ENCODE results near the gene MAGT1. TPM values are rescaled to one million over a fixed set of nuclear protein-coding genes. Genes with fewer than 3 reads are reported as not detected.
"Not testable (repeated sequence)": the region's sequence is repeated elsewhere in the genome, so short reads cannot be mapped to it uniquely, and the experiment has no call there.

Gene MAGT1
- total and polyA plus RNA-seq, 3 donors from 2014 or later = 25.0 to 31.2 (median 29.1) TPM

DNA sequence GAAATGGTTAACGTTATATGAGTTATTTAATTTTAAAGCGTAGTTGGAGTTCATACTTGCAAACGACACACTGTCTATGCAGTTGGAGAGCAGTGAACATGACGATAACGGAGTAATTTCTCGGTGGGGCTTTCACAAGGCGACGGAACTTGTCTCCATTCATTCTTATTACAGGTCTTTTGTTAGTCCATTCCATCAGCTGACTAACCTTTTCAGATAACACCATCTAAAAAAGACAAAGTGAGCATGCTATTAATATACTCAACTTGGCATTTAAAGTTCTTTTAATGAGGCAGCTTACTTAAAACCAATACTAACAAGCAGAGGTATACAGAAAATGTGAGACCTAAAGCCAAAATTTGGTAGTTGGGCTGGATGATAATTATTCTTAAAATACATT, 19.9 kb downstream of the MAGT1 start:
- intact Hi-C loops (cut with DNase I; ENCODE audit: low total_unique reads) = no loop called here
- Histone ChIP-seq H3K9me3 (no peaks in the 10 kb centered on the region), H3K4me1 (no peaks in the 10 kb centered on the region), H3K27ac (no peak overlapping the region), H3K4me3 (no peak overlapping the region), H3K36me3 (ENCODE audit: low read depth, missing control alignments) (no peaks in the 10 kb centered on the region), H3K27me3 (no peaks in the 10 kb centered on the region)
- no peak for DNase-seq
- no peak for TF ChIP-seq POLR2A (IDR thresholded peaks at IDR 0.05)
- TF ChIP-seq CTCF (IDR thresholded peaks at IDR 0.05) = no peak
- 96 to 97% methylated on average over 8 of the region's 8 CpGs for WGBS, 2 donors

- H3K9me3 ChIP-seq; intact Hi-C loops (cut with DNase I; ENCODE audit: low total_unique reads); H3K27ac ChIP-seq; H3K4me3 ChIP-seq; H3K36me3 ChIP-seq (ENCODE audit: low read depth, missing control alignments); DNase-seq; H3K4me1 ChIP-seq; H3K27me3 ChIP-seq: not testable (repeated sequence)
- 98% methylated on average over 4 to 5 of the region's 5 CpGs for WGBS, 2 donors
Measured at GRCh38 chrX:77831544-77831943, 63.7 kb downstream of the MAGT1 start.

DNA sequence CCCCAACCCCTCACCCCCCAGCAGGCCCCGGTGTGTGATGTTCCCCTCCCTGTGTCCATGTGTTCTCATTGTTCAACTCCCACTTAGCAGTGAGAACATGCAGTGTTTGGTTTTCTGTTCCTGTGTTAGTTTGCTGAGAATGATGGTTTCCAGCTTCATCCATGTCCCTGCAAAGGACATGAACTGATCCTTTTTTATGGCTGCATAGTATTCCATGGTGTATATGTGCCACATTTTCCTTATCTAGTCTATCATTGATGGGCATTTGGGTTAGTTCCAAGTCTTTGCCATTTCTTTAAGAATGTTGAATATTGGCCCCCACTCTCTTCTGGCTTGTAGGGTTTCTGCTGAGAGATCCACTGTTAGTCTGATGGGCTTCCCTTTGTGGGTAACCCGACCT, 73.2 kb downstream of the MAGT1 start:
- H3K4me3 ChIP-seq; H3K36me3 ChIP-seq (ENCODE audit: low read depth, missing control alignments); intact Hi-C loops (cut with DNase I; ENCODE audit: low total_unique reads); H3K27me3 ChIP-seq; DNase-seq; H3K4me1 ChIP-seq; H3K9me3 ChIP-seq; H3K27ac ChIP-seq: not testable (repeated sequence)
- 92 to 93% methylated on average over 2 of the region's 2 CpGs for WGBS, 2 donors

DNA sequence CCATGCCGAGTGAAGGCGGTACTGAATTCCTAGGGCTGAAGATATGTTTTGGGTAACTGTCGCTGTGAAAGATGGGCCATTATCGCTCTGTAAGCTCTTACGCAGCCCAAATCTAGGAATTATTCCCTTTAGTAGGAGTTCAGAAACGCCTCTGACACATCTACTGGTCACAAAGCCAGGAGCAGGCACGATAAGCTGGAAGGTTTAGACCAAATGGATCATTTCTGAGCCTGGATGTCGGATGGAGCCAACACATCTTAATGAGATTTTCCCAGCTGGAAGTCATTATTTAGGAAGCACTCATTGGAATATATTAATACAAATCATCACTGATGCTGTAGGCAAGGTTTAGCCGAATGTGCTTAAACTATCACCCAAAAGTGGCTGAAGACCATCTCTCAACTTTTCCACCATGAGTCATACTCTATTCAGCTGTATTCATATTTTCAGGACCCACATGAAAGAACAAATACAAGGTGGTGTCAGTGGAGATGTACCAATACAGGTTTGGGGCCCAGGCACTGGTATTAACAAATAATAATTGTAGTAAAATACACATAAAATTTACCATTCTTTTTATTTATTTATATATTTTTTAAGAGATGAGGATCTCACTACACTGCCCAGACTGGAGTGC, 75.0 kb downstream of the MAGT1 start:
- no peaks in the 10 kb centered on the region for H3K9me3 ChIP-seq
- no peak for TF ChIP-seq CTCF (IDR thresholded peaks at IDR 0.05)
- TF ChIP-seq POLR2A (IDR thresholded peaks at IDR 0.05) = no peak
- H3K4me3 ChIP-seq = no peak overlapping the region
- intact Hi-C loops (cut with DNase I; ENCODE audit: low total_unique reads) = no loop called here
- no peak for DNase-seq
- no peaks in the 10 kb centered on the region for H3K4me1 ChIP-seq
- H3K27me3 ChIP-seq = no peaks in the 10 kb centered on the region
- H3K27ac ChIP-seq = no peak overlapping the region
- H3K36me3 ChIP-seq (ENCODE audit: low read depth, missing control alignments) = no peaks in the 10 kb centered on the region
- 63 to 74% methylated on average over 9 of the region's 9 CpGs for WGBS, 2 donors

DNA sequence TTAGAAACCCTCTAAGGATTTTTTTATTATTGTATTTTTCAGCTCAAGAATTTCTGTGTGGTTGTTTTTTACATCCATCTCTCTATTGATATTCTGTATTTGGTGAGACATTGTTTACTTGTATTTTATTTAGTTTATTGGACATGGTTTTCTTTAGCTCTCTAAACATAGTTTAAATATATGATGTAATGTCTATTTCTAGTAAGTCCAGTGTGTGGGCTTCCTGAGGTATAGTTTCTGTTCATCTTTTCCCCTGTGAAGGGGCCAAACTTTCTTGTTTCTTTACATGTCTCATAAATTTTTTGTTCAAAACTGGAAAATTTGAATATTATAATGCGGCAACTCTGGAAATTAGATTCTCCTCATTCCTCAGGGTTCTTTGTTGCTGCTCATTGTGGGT, 81.0 kb downstream of the MAGT1 start:
- Histone ChIP-seq H3K4me3 (no peak overlapping the region), H3K27ac (no peak overlapping the region), H3K27me3 (no peaks in the 10 kb centered on the region), H3K9me3 (no peaks in the 10 kb centered on the region), H3K36me3 (ENCODE audit: low read depth, missing control alignments) (no peaks in the 10 kb centered on the region), H3K4me1 (no peaks in the 10 kb centered on the region)
- intact Hi-C loops (cut with DNase I; ENCODE audit: low total_unique reads) = no loop called here
- TF ChIP-seq CTCF (IDR thresholded peaks at IDR 0.05) (no peak), POLR2A (IDR thresholded peaks at IDR 0.05) (no peak)
- 100% methylated on average over 1 of the region's 1 CpG for WGBS, 2 donors
- DNase-seq = no peak

DNA sequence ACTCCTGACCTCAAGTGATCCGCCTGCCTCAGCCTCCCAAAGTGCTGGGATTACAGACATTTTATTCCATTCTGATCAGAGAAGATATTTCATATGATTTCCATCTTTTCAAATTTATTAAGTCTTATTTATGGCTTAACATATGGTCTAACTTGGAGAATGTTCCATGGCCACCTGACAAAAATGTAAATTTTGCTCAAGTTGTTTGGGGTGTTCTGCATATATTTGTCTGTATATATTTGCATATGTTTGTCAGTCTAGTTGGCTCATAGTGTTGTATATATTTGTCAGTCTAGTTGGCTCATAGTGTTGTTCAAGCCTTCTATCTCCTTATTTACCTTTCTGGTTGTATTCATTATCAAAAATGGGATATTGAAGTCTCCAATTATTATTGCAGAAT, 93.0 kb downstream of the MAGT1 start:
- 60% methylated on average over 1 of the region's 1 CpG; no CpG with 5 or more reads in 1 of the 2 donors for WGBS, 2 donors
- no peak for DNase-seq
- Histone ChIP-seq H3K27me3 (no peaks in the 10 kb centered on the region), H3K4me3 (no peak overlapping the region), H3K36me3 (ENCODE audit: low read depth, missing control alignments) (no peaks in the 10 kb centered on the region), H3K27ac (no peak overlapping the region), H3K4me1 (no peaks in the 10 kb centered on the region), H3K9me3 (no peaks in the 10 kb centered on the region)
- intact Hi-C loops (cut with DNase I; ENCODE audit: low total_unique reads) = no loop called here
- TF ChIP-seq POLR2A (IDR thresholded peaks at IDR 0.05) = no peak
- TF ChIP-seq CTCF (IDR thresholded peaks at IDR 0.05) = no peak
